HEK293 (cell line): ENCODE measurements around the gene OR5A1.

ENCODE experiments used
- ZEB2 ChIP-seq: fragments of 450-650 bp; formaldehyde crosslinking; IDR thresholded peaks from 2 replicates; pipeline ENCODE4 v1.5.1; 2016; ENCODE audit warnings: missing biosample characterization, missing genetic modification characterization
- ZNF140 ChIP-seq: fragments of 450-650 bp; formaldehyde crosslinking; IDR thresholded peaks from 2 replicates; pipeline ENCODE4 v1.5.1; 2016; ENCODE audit warnings: missing biosample characterization, missing genetic modification characterization
- ZNF2 ChIP-seq: fragments of 450-650 bp; formaldehyde crosslinking; IDR thresholded peaks from 2 replicates; pipeline ENCODE4 v1.5.1; 2016; ENCODE audit warnings: missing biosample characterization, missing genetic modification characterization
- ZNF24 ChIP-seq: fragments of 450-650 bp; formaldehyde crosslinking; IDR thresholded peaks from 2 replicates; pipeline ENCODE4 v1.5.1; 2016; ENCODE audit warnings: missing biosample characterization, missing genetic modification characterization
- ZNF274 ChIP-seq, 2 experiments: fragments of 200-500 bp in 1 of 2; fragments of 450-650 bp in 1 of 2; sonication (Bioruptor generic) in 1 of 2; formaldehyde crosslinking in 1 of 2; IDR thresholded peaks; 2 replicates each; pipeline versions ENCODE4 v1.5.1 to v1.6.1; 2014 to 2016; ENCODE audit warnings: borderline replicate concordance in 1 of 2, inconsistent platforms in 1 of 2, low read length in 1 of 2, missing biosample characterization in 1 of 2, missing genetic modification characterization in 1 of 2
- ZNF37A ChIP-seq: fragments of 450-650 bp; IDR thresholded peaks from 2 replicates; pipeline ENCODE4 v1.5.1; 2018; ENCODE audit warnings: missing biosample characterization, missing genetic modification characterization
- ZNF473 ChIP-seq: fragments of 450-650 bp; formaldehyde crosslinking; IDR thresholded peaks from 2 replicates; pipeline ENCODE4 v1.5.1; 2017; ENCODE audit warnings: missing biosample characterization, missing genetic modification characterization
- ZNF549 ChIP-seq: fragments of 450-650 bp; IDR thresholded peaks from 2 replicates; pipeline ENCODE4 v1.5.1; 2018; ENCODE audit warnings: missing biosample characterization, missing genetic modification characterization, mild to moderate bottlenecking, inconsistent platforms, moderate library complexity
- ZNF660 ChIP-seq: fragments of 450-650 bp; IDR thresholded peaks from 2 replicates; pipeline ENCODE4 v1.5.1; 2018; ENCODE audit warnings: missing biosample characterization, mild to moderate bottlenecking, missing genetic modification characterization
- ZNF776 ChIP-seq: fragments of 450-650 bp; formaldehyde crosslinking; IDR thresholded peaks from 2 replicates; pipeline ENCODE4 v1.5.0; 2017; ENCODE audit warnings: missing biosample characterization, missing genetic modification characterization, borderline replicate concordance
- ZNF777 ChIP-seq: fragments of 450-650 bp; formaldehyde crosslinking; IDR thresholded peaks from 2 replicates; pipeline ENCODE4 v1.5.1; 2017; ENCODE audit warnings: missing biosample characterization, missing genetic modification characterization, borderline replicate concordance
- TF ChIP-seq, protein P1 (sequence below): sonication (generic); formaldehyde crosslinking; IDR thresholded peaks from 2 replicates; pipeline ENCODE4 v1.8.1; 2022; ENCODE audit warnings: mild to moderate bottlenecking, moderate library complexity, missing genetic modification reagents
- TF ChIP-seq, protein P2 (sequence below): fragments of 450-650 bp; formaldehyde crosslinking; IDR thresholded peaks from 2 replicates; pipeline ENCODE4 v1.5.1; 2016; ENCODE audit warnings: missing biosample characterization, missing genetic modification characterization
- TF ChIP-seq, protein P3 (sequence below): fragments of 450-650 bp; formaldehyde crosslinking; IDR thresholded peaks from 2 replicates; pipeline ENCODE4 v1.5.1; 2016; ENCODE audit warnings: missing biosample characterization, missing genetic modification characterization

DNA sequence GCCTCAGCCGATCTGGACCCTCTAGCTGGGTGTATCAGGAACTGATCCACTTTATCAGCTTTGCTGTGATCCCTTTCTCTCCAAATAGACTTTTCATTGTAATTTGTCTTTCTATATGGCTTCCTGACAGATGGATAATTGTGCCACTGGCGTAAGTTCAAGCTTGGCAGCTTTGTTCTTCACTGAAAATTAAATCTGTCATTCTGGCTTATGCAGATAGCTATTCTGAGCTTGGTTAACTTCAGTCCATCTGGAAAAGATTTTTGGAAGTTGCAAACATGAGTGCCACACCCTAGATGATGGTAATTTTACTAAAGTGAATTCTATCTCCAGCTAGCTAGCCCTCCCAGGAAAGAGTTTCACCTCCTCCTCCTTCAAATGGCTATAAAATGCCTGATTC, 18.1 kb upstream of the OR5A1 start:
- TF ChIP-seq ZNF140 (tag by site-specific recombination): no peak
- TF ChIP-seq ZNF660 (tag by site-specific recombination): no peak
- no peak for TF ChIP-seq ZNF24 (tag by site-specific recombination)
- no peak for TF ChIP-seq ZNF777 (tag by site-specific recombination)
- no peak for TF ChIP-seq ZNF776
- no peak for TF ChIP-seq ZNF2
- TF ChIP-seq, protein P1, sequence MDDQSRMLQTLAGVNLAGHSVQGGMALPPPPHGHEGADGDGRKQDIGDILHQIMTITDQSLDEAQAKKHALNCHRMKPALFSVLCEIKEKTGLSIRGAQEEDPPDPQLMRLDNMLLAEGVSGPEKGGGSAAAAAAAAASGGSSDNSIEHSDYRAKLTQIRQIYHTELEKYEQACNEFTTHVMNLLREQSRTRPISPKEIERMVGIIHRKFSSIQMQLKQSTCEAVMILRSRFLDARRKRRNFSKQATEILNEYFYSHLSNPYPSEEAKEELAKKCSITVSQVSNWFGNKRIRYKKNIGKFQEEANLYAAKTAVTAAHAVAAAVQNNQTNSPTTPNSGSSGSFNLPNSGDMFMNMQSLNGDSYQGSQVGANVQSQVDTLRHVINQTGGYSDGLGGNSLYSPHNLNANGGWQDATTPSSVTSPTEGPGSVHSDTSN (CRISPR knock-in tag): no peak
- TF ChIP-seq ZNF37A (tag by site-specific recombination): no peak
- no peak for TF ChIP-seq ZNF549
- TF ChIP-seq ZNF473: no peak
- TF ChIP-seq ZNF274 (IDR thresholded peaks at IDR 0.05; ENCODE audit: low read length): no peak
- no peak for TF ChIP-seq ZNF274 (tag by site-specific recombination; IDR thresholded peaks at IDR 0.05; ENCODE audit: borderline replicate concordance)
- TF ChIP-seq, protein P2, sequence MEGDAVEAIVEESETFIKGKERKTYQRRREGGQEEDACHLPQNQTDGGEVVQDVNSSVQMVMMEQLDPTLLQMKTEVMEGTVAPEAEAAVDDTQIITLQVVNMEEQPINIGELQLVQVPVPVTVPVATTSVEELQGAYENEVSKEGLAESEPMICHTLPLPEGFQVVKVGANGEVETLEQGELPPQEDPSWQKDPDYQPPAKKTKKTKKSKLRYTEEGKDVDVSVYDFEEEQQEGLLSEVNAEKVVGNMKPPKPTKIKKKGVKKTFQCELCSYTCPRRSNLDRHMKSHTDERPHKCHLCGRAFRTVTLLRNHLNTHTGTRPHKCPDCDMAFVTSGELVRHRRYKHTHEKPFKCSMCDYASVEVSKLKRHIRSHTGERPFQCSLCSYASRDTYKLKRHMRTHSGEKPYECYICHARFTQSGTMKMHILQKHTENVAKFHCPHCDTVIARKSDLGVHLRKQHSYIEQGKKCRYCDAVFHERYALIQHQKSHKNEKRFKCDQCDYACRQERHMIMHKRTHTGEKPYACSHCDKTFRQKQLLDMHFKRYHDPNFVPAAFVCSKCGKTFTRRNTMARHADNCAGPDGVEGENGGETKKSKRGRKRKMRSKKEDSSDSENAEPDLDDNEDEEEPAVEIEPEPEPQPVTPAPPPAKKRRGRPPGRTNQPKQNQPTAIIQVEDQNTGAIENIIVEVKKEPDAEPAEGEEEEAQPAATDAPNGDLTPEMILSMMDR: no peak
- no peak for TF ChIP-seq ZEB2
- TF ChIP-seq, protein P3, sequence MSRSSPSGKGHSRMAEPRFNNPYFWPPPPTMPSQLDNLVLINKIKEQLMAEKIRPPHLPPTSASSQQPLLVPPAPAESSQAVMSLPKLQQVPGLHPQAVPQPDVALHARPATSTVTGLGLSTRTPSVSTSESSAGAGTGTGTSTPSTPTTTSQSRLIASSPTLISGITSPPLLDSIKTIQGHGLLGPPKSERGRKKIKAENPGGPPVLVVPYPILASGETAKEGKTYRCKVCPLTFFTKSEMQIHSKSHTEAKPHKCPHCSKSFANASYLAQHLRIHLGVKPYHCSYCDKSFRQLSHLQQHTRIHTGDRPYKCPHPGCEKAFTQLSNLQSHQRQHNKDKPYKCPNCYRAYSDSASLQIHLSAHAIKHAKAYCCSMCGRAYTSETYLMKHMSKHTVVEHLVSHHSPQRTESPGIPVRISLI: no peak
